Measurements from ENCODE around the gene LYPLA2. TPM values are rescaled to one million over a fixed set of nuclear protein-coding genes. Genes with fewer than 3 reads are reported as not detected.
A peak's percentile ranks its signal among the peaks of the same experiment; 100 is the strongest.

Gene LYPLA2
- total RNA-seq, 4 donors from 2014 or later: 23.6 to 36.3 (median 31.6) TPM

GRCh38 chr1:23809751-23810171 lies 18.8 kb downstream of the LYPLA2 start:
- Histone ChIP-seq H3K27me3 (no peaks in the 10 kb centered on the region), H3K4me1 (peaks cover 0 to 9% (median 0%) of the 10 kb centered on the region in 4 donors), H3K27ac (peak overlapping the region in 2 of 4 donors; percentile 42 to 53), H3K9me3 (no peaks in the 10 kb centered on the region), H3K36me3 (peaks cover 0 to 62% (median 8%) of the 10 kb centered on the region in 3 donors), H3K4me3 (no peak overlapping the region)
- TF ChIP-seq EP300 (IDR thresholded peaks at IDR 0.05) (no peak), CTCF (IDR thresholded peaks at IDR 0.05) (peak; percentile 46 to 71 (median 58))
- WGBS, 2 donors: 24 to 31% methylated on average over 6 of the region's 6 CpGs
- DNase-seq (ENCODE audit: low spot score in 2 of 2): peak in 1 of 2 donors; percentile 60

- H3K36me3 ChIP-seq: peaks cover 0 to 74% (median 16%) of the 10 kb centered on the region in 3 donors
- WGBS, 2 donors: 48 to 55% methylated on average over 3 of the region's 3 CpGs
- no peak for DNase-seq (ENCODE audit: low spot score in 2 of 2)
Measured at GRCh38 chr1:23810818-23811540, 20.0 kb downstream of the LYPLA2 start.

DNA sequence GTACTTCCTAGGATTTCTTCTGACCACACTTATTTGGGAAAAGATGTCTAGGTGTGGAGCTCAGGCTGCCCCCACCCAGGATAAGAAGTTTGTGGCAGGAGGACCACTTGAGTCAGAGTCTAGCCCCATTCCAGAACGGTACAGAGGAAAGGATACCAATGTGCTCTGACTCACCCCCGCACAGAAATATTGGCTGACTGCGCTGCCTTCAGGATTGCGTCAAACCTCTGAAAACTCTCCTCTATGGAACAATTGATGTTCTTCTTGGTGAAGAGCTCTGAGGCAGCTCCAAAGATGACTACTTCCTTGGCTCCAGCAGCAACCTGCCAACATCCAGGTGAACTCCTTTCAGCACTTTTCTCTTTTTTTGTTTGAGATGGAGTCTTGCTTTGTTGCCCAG lies 23.1 kb downstream of the LYPLA2 start:
- no peak for DNase-seq (ENCODE audit: low spot score in 2 of 2)
- H3K36me3 ChIP-seq: peaks cover 2 to 79% (median 34%) of the 10 kb centered on the region in 3 donors
- H3K4me1 ChIP-seq: peaks cover 0 to 9% (median 0%) of the 10 kb centered on the region in 4 donors
- H3K27ac ChIP-seq: no peak overlapping the region
- no peaks in the 10 kb centered on the region for H3K27me3 ChIP-seq
- 86 to 89% methylated on average over 4 of the region's 4 CpGs for WGBS, 2 donors
- no peak overlapping the region for H3K4me3 ChIP-seq
- no peaks in the 10 kb centered on the region for H3K9me3 ChIP-seq
- TF ChIP-seq POLR2A (IDR thresholded peaks at IDR 0.05) (no peak), EP300 (IDR thresholded peaks at IDR 0.05) (no peak), CTCF (IDR thresholded peaks at IDR 0.05) (no peak)

More at GRCh38 chr1:23810818-23811540, 20.0 kb downstream of the LYPLA2 start:
- Histone ChIP-seq H3K27me3 (no peaks in the 10 kb centered on the region), H3K9me3 (no peaks in the 10 kb centered on the region), H3K4me1 (peaks cover 0 to 9% (median 0%) of the 10 kb centered on the region in 4 donors), H3K27ac (peak overlapping the region in 1 of 4 donors; percentile 4), H3K4me3 (no peak overlapping the region)
- peak; percentile 11 to 56 (median 49) for TF ChIP-seq CTCF (IDR thresholded peaks at IDR 0.05)
- TF ChIP-seq POLR2A (IDR thresholded peaks at IDR 0.05): no peak
- no peak for TF ChIP-seq EP300 (IDR thresholded peaks at IDR 0.05)

DNA sequence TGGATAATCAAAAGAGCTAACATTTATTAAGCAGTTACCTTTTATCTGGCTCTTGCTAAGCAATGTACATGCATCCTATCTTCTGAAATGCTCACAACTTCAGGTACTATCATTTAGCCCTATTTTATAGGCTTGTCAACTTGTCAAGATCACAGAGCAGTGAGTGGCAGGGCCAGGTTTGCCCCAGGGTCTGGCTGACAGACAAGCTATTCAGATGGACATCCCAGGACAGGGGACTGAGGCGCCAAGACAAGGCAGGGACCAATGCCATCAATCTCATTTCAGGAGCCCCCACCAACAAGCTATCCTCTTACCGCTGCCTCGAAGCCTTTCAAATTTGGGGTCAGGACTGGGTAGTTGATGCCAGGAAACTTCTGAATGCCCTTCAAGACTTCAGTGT lies 25.4 kb downstream of the LYPLA2 start:
- H3K36me3 ChIP-seq: peaks cover 2 to 89% (median 37%) of the 10 kb centered on the region in 3 donors
- no peak for TF ChIP-seq EP300 (IDR thresholded peaks at IDR 0.05)
- TF ChIP-seq POLR2A (IDR thresholded peaks at IDR 0.05): no peak
- no peak for TF ChIP-seq CTCF (IDR thresholded peaks at IDR 0.05)
- no peak overlapping the region for H3K27ac ChIP-seq
- H3K4me3 ChIP-seq: no peak overlapping the region
- no peaks in the 10 kb centered on the region for H3K9me3 ChIP-seq
- H3K4me1 ChIP-seq: no peaks in the 10 kb centered on the region
- H3K27me3 ChIP-seq: no peaks in the 10 kb centered on the region
- DNase-seq (ENCODE audit: low spot score in 2 of 2): no peak
- WGBS, 2 donors: 84 to 89% methylated on average over 3 of the region's 3 CpGs

GRCh38 chr1:23816906-23817305 lies 26.0 kb downstream of the LYPLA2 start:
- no peak for DNase-seq (ENCODE audit: low spot score in 2 of 2)
- Histone ChIP-seq H3K4me3 (no peak overlapping the region), H3K36me3 (peaks cover 2 to 83% (median 37%) of the 10 kb centered on the region in 3 donors), H3K9me3 (no peaks in the 10 kb centered on the region), H3K4me1 (no peaks in the 10 kb centered on the region), H3K27ac (no peak overlapping the region), H3K27me3 (no peaks in the 10 kb centered on the region)
- TF ChIP-seq POLR2A (IDR thresholded peaks at IDR 0.05) (no peak), EP300 (IDR thresholded peaks at IDR 0.05) (no peak), CTCF (IDR thresholded peaks at IDR 0.05) (no peak)

Data from tibial nerve (tissue), 4 donors.